Neural cell (in vitro differentiated cells): ENCODE results near the gene TMEM120A. TPM values are rescaled to one million over a fixed set of nuclear protein-coding genes. Genes with fewer than 3 reads are reported as not detected.

Experiments
- H2AFZ ChIP-seq: fragments of 200-600, 300-800 bp; sonication (generic), shearing (Covaris generic); 2 replicates; pipeline ENCODE4 v1.6.0; 2014; ENCODE audit warnings: low read depth, mild to moderate bottlenecking, antibody characterized with exemption, low read length, moderate library complexity
- H3F3A ChIP-seq: fragments of 200-600 bp; shearing (Covaris generic); 2 replicates; pipeline ENCODE4 v1.6.1; 2016; ENCODE audit warnings: mild to moderate bottlenecking, moderate library complexity, mixed read lengths, antibody characterized with exemption, low read length; ENCODE audit not compliant: insufficient read depth, poor library complexity, severe bottlenecking
- H3K27ac ChIP-seq: fragments of 200-600, 300-800 bp; sonication (generic), shearing (Covaris generic); 2 replicates; pipeline ENCODE4 v1.5.1; 2014; ENCODE audit warnings: mild to moderate bottlenecking, low read length, moderate library complexity
- H3K27me3 ChIP-seq: fragments of 300-800, 200-600 bp; sonication (generic), shearing (Covaris generic); 2 replicates; pipeline ENCODE4 v1.6.0; 2014; ENCODE audit warnings: mild to moderate bottlenecking, low read depth, low read length, moderate library complexity; ENCODE audit not compliant: insufficient read depth
- H3K36me3 ChIP-seq: fragments of 300-800, 200-600 bp; sonication (generic), shearing (Covaris generic); 2 replicates; pipeline ENCODE4 v1.5.1; 2014; ENCODE audit warnings: mild to moderate bottlenecking, antibody characterized with exemption, low read length, moderate library complexity; ENCODE audit not compliant: insufficient read depth
- H3K4me2 ChIP-seq: fragments of 300-800, 200-600 bp; sonication (generic), shearing (Covaris generic); 2 replicates; pipeline ENCODE4 v1.6.0; 2014; ENCODE audit warnings: mild to moderate bottlenecking, low read length
- H3K4me3 ChIP-seq: fragments of 300-800, 200-600 bp; sonication (generic), shearing (Covaris generic); 2 replicates; pipeline ENCODE4 v1.5.1; 2014; ENCODE audit warnings: mild to moderate bottlenecking, low read length, moderate library complexity
- H3K79me2 ChIP-seq: fragments of 200-600 bp; shearing (Covaris generic); replicated peaks from 2 replicates; pipeline ENCODE4 v1.6.0; 2014; ENCODE audit warnings: mild to moderate bottlenecking, low read length, moderate library complexity; ENCODE audit not compliant: insufficient read depth
- H3K9ac ChIP-seq: fragments of 300-800, 200-600 bp; sonication (generic), shearing (Covaris generic); 2 replicates; pipeline ENCODE4 v1.6.1; 2016; ENCODE audit warnings: mild to moderate bottlenecking, low read length, mixed read lengths
- H3K9me2 ChIP-seq: fragments of 200-600 bp; shearing (Covaris generic); 2 replicates; pipeline ENCODE4 v1.6.1; 2016; ENCODE audit warnings: mild to moderate bottlenecking, low read length, mixed read lengths; ENCODE audit not compliant: insufficient read depth
- H3K9me3 ChIP-seq: fragments of 200-600, 300-800 bp; sonication (generic), shearing (Covaris generic); 2 replicates; pipeline ENCODE4 v1.6.1; 2016; ENCODE audit warnings: mild to moderate bottlenecking, mixed run types, low read length, moderate library complexity, mixed read lengths
- H4K20me1 ChIP-seq: fragments of 200-600 bp; shearing (Covaris generic); 2 replicates; pipeline ENCODE4 v1.6.1; 2016; ENCODE audit warnings: mild to moderate bottlenecking, mixed run types; ENCODE audit not compliant: insufficient read depth
- EZH2 ChIP-seq: fragments of 200-600, 300-800 bp; shearing (Covaris generic), sonication (generic); IDR thresholded peaks from 2 replicates; pipeline ENCODE4 v1.6.1; 2014; ENCODE audit warnings: antibody characterized with exemption, low read length, borderline replicate concordance, mild to moderate bottlenecking; ENCODE audit not compliant: insufficient read depth, poor library complexity, severe bottlenecking
- MXI1 ChIP-seq: fragments of 450-650 bp; conservative IDR thresholded peaks from 2 replicates; pipeline ENCODE4 v1.6.1; 2014; ENCODE audit warnings: antibody characterized with exemption, mild to moderate bottlenecking; ENCODE audit not compliant: poor library complexity, severe bottlenecking
- POLR2AphosphoS5 ChIP-seq: IDR thresholded peaks from 2 replicates; pipeline ENCODE4 v1.6.1; 2012
- RAD21 ChIP-seq: fragments of 450-650 bp; conservative IDR thresholded peaks from 2 replicates; pipeline ENCODE4 v1.6.1; 2014; ENCODE audit warnings: antibody characterized with exemption, mild to moderate bottlenecking, moderate library complexity
- TAF1 ChIP-seq: IDR thresholded peaks from 2 replicates; pipeline ENCODE4 v1.6.1; 2012; ENCODE audit warnings: low read depth
- polyA plus RNA-seq: library from polyadenylated mRNA; depleted of rRNA; stranded (reverse); fragments of >200 nt; gene quantifications from 2 replicates; pipeline ENCODE4 v1.2.3, GENCODE V29; 2014
- TF ChIP-seq, protein P1 (sequence below): IDR thresholded peaks from 2 replicates; pipeline ENCODE4 v1.6.1; 2012; ENCODE audit warnings: borderline replicate concordance
- TF ChIP-seq, protein P2 (sequence below): fragments of 450-650 bp; IDR thresholded peaks from 2 replicates; pipeline ENCODE4 v1.5.1; 2014; ENCODE audit warnings: antibody characterized with exemption, mild to moderate bottlenecking, moderate library complexity; ENCODE audit not compliant: poor library complexity, severe bottlenecking

Gene TMEM120A
- polyA plus RNA-seq, 1 donor from 2014 or later, result 39.1 TPM

DNA sequence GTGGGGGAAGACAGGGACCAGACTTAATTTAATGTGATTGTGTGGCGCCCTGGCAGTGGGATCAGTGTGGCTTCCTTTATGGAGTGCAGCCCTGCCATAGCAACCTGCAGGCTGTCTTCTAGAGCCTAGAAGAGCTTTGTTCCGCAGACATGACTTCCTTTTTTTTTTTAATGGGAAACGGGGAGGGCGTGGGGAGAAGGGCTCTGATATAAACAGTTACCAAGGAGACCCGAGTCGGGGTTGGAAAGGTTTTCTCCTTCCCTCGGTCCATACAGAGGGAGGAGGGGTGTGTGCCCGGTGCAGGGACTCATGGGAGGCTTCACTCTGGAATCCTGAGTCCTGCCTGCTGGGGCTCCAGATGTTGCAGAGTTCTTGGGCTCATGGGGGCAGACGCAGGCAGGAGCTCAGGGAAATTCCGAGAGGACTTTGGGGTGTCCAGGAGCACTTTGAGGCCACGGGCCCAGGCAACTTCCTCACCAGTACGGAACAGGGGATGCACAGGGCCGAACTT lies 26.9 kb downstream of the TMEM120A start:
- Histone ChIP-seq H3F3A (no peaks in the 10 kb centered on the region), H3K27ac (no peak overlapping the region), H3K9me3 (no peaks in the 10 kb centered on the region), H3K36me3 (no peaks in the 10 kb centered on the region), H3K79me2 (no peaks in the 10 kb centered on the region), H3K9me2 (no peaks in the 10 kb centered on the region), H3K4me2 (no peak overlapping the region), H3K9ac (no peak overlapping the region), H3K4me3 (no peak overlapping the region), H4K20me1 (no peaks in the 10 kb centered on the region), H3K27me3 (no peaks in the 10 kb centered on the region), H2AFZ (no peak overlapping the region)
- no peak for TF ChIP-seq POLR2AphosphoS5
- TF ChIP-seq, protein P1, sequence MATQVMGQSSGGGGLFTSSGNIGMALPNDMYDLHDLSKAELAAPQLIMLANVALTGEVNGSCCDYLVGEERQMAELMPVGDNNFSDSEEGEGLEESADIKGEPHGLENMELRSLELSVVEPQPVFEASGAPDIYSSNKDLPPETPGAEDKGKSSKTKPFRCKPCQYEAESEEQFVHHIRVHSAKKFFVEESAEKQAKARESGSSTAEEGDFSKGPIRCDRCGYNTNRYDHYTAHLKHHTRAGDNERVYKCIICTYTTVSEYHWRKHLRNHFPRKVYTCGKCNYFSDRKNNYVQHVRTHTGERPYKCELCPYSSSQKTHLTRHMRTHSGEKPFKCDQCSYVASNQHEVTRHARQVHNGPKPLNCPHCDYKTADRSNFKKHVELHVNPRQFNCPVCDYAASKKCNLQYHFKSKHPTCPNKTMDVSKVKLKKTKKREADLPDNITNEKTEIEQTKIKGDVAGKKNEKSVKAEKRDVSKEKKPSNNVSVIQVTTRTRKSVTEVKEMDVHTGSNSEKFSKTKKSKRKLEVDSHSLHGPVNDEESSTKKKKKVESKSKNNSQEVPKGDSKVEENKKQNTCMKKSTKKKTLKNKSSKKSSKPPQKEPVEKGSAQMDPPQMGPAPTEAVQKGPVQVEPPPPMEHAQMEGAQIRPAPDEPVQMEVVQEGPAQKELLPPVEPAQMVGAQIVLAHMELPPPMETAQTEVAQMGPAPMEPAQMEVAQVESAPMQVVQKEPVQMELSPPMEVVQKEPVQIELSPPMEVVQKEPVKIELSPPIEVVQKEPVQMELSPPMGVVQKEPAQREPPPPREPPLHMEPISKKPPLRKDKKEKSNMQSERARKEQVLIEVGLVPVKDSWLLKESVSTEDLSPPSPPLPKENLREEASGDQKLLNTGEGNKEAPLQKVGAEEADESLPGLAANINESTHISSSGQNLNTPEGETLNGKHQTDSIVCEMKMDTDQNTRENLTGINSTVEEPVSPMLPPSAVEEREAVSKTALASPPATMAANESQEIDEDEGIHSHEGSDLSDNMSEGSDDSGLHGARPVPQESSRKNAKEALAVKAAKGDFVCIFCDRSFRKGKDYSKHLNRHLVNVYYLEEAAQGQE, result no peak

DNA sequence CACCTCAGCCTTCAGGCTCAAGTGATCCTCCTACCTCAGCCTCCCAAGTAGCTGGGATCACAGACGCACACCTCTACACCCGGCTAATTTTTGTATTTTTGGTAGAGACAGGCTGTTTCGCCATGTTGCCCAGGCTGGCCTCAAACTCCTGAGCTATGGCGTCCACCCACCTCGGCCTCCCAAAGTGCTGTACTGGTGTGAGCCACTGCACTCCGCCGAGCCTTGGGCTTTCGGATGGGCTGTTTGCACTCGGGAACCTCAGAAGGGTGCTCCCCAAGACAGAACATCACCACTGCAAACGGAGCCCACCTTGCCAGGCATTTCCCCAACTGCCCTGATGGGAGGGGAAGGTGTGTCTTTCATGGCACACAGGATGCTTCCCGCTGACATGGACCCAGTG lies 27.3 kb downstream of the TMEM120A start:
- Histone ChIP-seq H3K4me3 (no peak overlapping the region), H3K79me2 (no peaks in the 10 kb centered on the region), H2AFZ (no peak overlapping the region), H3K9ac (no peak overlapping the region), H3K36me3 (no peaks in the 10 kb centered on the region), H3F3A (no peaks in the 10 kb centered on the region), H3K27me3 (no peaks in the 10 kb centered on the region), H3K9me2 (no peaks in the 10 kb centered on the region), H3K27ac (no peak overlapping the region), H3K9me3 (no peaks in the 10 kb centered on the region), H4K20me1 (no peaks in the 10 kb centered on the region), H3K4me2 (no peak overlapping the region)
- no peak for TF ChIP-seq TAF1
- no peak for TF ChIP-seq RAD21
- TF ChIP-seq, protein P2, sequence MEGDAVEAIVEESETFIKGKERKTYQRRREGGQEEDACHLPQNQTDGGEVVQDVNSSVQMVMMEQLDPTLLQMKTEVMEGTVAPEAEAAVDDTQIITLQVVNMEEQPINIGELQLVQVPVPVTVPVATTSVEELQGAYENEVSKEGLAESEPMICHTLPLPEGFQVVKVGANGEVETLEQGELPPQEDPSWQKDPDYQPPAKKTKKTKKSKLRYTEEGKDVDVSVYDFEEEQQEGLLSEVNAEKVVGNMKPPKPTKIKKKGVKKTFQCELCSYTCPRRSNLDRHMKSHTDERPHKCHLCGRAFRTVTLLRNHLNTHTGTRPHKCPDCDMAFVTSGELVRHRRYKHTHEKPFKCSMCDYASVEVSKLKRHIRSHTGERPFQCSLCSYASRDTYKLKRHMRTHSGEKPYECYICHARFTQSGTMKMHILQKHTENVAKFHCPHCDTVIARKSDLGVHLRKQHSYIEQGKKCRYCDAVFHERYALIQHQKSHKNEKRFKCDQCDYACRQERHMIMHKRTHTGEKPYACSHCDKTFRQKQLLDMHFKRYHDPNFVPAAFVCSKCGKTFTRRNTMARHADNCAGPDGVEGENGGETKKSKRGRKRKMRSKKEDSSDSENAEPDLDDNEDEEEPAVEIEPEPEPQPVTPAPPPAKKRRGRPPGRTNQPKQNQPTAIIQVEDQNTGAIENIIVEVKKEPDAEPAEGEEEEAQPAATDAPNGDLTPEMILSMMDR, result no peak
- no peak for TF ChIP-seq POLR2AphosphoS5
- no peak for TF ChIP-seq EZH2

DNA sequence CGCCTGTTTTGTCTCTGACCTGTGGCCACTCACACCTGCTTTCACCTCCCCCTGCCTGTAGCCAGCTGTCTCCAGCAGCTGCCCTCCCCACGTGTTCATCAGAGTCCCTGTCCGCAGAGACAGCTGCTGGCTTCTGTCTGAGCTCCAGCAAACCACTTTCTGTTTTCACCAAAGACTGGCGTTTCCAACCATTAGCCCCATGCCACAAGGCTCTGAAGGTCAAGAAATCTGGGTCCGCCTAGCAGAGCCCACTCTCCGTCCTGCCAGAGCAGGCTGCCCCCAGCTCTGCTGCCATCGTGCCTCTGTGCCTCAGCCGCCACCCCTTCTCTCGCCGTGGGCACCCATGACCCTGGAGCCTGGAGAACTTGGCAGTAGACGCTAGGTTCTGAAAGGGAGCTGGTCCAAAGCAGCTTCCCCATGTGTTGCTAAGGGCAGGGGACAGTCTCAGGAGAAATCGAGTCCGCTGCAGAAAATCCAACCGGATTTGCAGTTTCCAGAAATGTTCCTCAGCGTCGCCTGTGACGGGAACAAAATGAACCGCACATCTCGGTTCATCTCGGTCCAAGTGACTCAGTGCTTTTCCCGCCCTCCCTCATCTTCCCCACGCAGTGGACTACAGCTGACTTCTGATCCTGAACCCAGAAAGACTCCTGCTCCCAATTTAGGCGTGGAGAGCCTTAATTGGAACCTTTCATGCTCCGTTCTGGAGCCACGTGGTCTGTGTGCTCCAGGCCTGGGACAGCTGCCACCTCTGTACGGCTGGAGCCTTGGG lies 28.0 kb downstream of the TMEM120A start:
- TF ChIP-seq, protein P2, result no peak
- TF ChIP-seq MXI1 (no peak), POLR2AphosphoS5 (no peak), RAD21 (no peak), EZH2 (no peak)
- TF ChIP-seq, protein P1, result no peak
- no peak overlapping the region for H2AFZ ChIP-seq
- no peaks in the 10 kb centered on the region for H3K27me3 ChIP-seq
- H3K79me2 ChIP-seq, result no peaks in the 10 kb centered on the region
- no peaks in the 10 kb centered on the region for H3F3A ChIP-seq
- no peak overlapping the region for H3K9ac ChIP-seq
- H3K9me2 ChIP-seq, result no peaks in the 10 kb centered on the region
- no peaks in the 10 kb centered on the region for H3K36me3 ChIP-seq
- H4K20me1 ChIP-seq, result no peaks in the 10 kb centered on the region
- no peaks in the 10 kb centered on the region for H3K9me3 ChIP-seq
- no peak overlapping the region for H3K27ac ChIP-seq
- H3K4me2 ChIP-seq, result no peak overlapping the region
- no peak overlapping the region for H3K4me3 ChIP-seq
